GM12878 (cell line): Measurements from ENCODE around the gene TMEM161B. TPM values are rescaled to one million over a fixed set of nuclear protein-coding genes. Genes with fewer than 3 reads are reported as not detected.

Experiments used
- ATAC-seq: fragments of 200-7000 bp; cut with Tn5 transposase; 3 replicates; pipeline ENCODE4 v1.9.1; 2020; ENCODE audit warnings: mild to moderate bottlenecking, moderate library complexity
- BruUV-seq: library from RNA; stranded (reverse); fragments of 400-500 nt; replicated peaks from 2 replicates; lab custom pipeline; 2021; lab: Mats Ljungman, UMichigan
- CTCF ChIA-PET: fragments of 300-600 bp; sonication (Branson Sonifier 250); formaldehyde crosslinking; extraction: SDS; loops from one replicate; lab custom pipeline; 2021; ENCODE audit warnings: inconsistent platforms; lab: Yijun Ruan, JAX
- POLR2A ChIA-PET: fragments of 350-600 bp; formaldehyde crosslinking; extraction: SDS; loops from one replicate; lab custom pipeline; 2021; ENCODE audit warnings: inconsistent platforms; lab: Charles Lee
- RAD21 ChIA-PET: fragments of 300-600 bp; sonication (Branson Sonifier 250); formaldehyde crosslinking; loops from one replicate; lab custom pipeline; 2023; ENCODE audit warnings: antibody characterized with exemption; ENCODE audit not compliant: unreplicated experiment; lab: Charles Lee
- SMC1A ChIA-PET: fragments of 300-600 bp; sonication (Branson Sonifier 250); formaldehyde crosslinking; loops from one replicate; lab custom pipeline; 2023; ENCODE audit not compliant: unreplicated experiment, uncharacterized antibody; lab: Charles Lee
- DNase-seq: peaks from one replicate; pipeline ENCODE4 v3.0.0-alpha.2; 2011; ENCODE audit warnings: low read depth, low spot score
- FAIRE-seq: peaks from 3 replicates; lab custom pipeline; 2011; peaks lifted over from hg19 to GRCh38; lab: Jason Lieb, UNC
- H2AFZ ChIP-seq: 2 replicates; pipeline ENCODE4 v1.6.0; 2011; ENCODE audit warnings: low read depth, low read length, control low read depth; ENCODE audit not compliant: control insufficient read depth
- H3K27ac ChIP-seq: 2 replicates; pipeline ENCODE4 v1.5.1; 2011; ENCODE audit warnings: control low read depth; ENCODE audit not compliant: control insufficient read depth, insufficient read depth
- H3K27me3 ChIP-seq, 2 experiments: replicated peaks in 1 of 2; 2 replicates each; pipeline versions ENCODE4 v1.6.0 to v1.6.1; 2011; ENCODE audit warnings: low read length in 1 of 2; ENCODE audit not compliant: control insufficient read depth in 2 of 2, insufficient read depth in 2 of 2
- H3K36me3 ChIP-seq, 2 experiments: 2 replicates each; pipeline ENCODE4 v1.5.1; 2011; ENCODE audit warnings: low read length in 1 of 2; ENCODE audit not compliant: control insufficient read depth in 2 of 2, insufficient read depth in 2 of 2
- H3K4me1 ChIP-seq: 2 replicates; pipeline ENCODE4 v1.6.1; 2011; ENCODE audit warnings: mild to moderate bottlenecking, low read length, moderate library complexity, mixed read lengths; ENCODE audit not compliant: control insufficient read depth, insufficient read depth
- H3K4me2 ChIP-seq: 2 replicates; pipeline ENCODE4 v1.6.0; 2011; ENCODE audit warnings: control low read depth; ENCODE audit not compliant: control insufficient read depth, insufficient read depth
- H3K4me3 ChIP-seq: fragments of 200-600 bp; sonication (generic); 2 replicates; pipeline ENCODE4 v1.5.1; 2016
- H3K79me2 ChIP-seq: 2 replicates; pipeline ENCODE4 v1.6.0; 2011; ENCODE audit warnings: low read length; ENCODE audit not compliant: control insufficient read depth, insufficient read depth
- H3K9ac ChIP-seq: 2 replicates; pipeline ENCODE4 v1.8.0; 2011; ENCODE audit warnings: low read length, control low read depth, mixed read lengths; ENCODE audit not compliant: control insufficient read depth, insufficient read depth
- H3K9me3 ChIP-seq: replicated peaks from 3 replicates; pipeline ENCODE4 v1.5.1; 2011; ENCODE audit warnings: mild to moderate bottlenecking, low read length; ENCODE audit not compliant: control insufficient read depth, insufficient read depth
- H4K20me1 ChIP-seq: 2 replicates; pipeline ENCODE4 v1.6.0; 2011; ENCODE audit not compliant: control insufficient read depth, insufficient read depth
- CBFB ChIP-seq: IDR thresholded peaks from 2 replicates; pipeline ENCODE4 v1.6.1; 2016; ENCODE audit warnings: antibody characterized with exemption, low read depth
- CEBPZ ChIP-seq: fragments of 150-350 bp; IDR thresholded peaks from 2 replicates; pipeline ENCODE4 v1.6.1; 2016; ENCODE audit warnings: low read depth, low read length
- CHD2 ChIP-seq: IDR thresholded peaks from 2 replicates; pipeline ENCODE4 v1.6.1; 2011; ENCODE audit warnings: low read depth, low read length, improper control_type of control experiment, borderline replicate concordance
- CHD4 ChIP-seq: fragments of 200-600 bp; sonication (generic); IDR thresholded peaks from 2 replicates; pipeline ENCODE4 v1.6.1; 2016; ENCODE audit warnings: mild to moderate bottlenecking
- FOS ChIP-seq: IDR thresholded peaks from 3 replicates; pipeline ENCODE4 v1.6.1; 2011; ENCODE audit warnings: borderline replicate concordance; ENCODE audit not compliant: insufficient read length; ENCODE audit errors: extremely low read depth
- IKZF1 ChIP-seq: fragments of 450-650 bp; conservative IDR thresholded peaks from 2 replicates; pipeline ENCODE4 v1.6.1; 2017; ENCODE audit warnings: antibody characterized with exemption, mild to moderate bottlenecking
- KDM1A ChIP-seq: fragments of 200-600 bp; sonication (generic); IDR thresholded peaks from 2 replicates; pipeline ENCODE4 v1.6.1; 2016; ENCODE audit warnings: borderline replicate concordance
- KLF5 ChIP-seq: fragments of 450-650 bp; IDR thresholded peaks from 2 replicates; pipeline ENCODE4 v1.6.1; 2014; ENCODE audit warnings: mild to moderate bottlenecking; ENCODE audit not compliant: partially characterized antibody
- POLR2A ChIP-seq: IDR thresholded peaks from 2 replicates; pipeline ENCODE4 v1.6.1; 2011; ENCODE audit warnings: low read depth, mild to moderate bottlenecking, low read length
- RAD51 ChIP-seq: fragments of 450-650 bp; IDR thresholded peaks from 2 replicates; pipeline ENCODE4 v1.6.1; 2016; ENCODE audit warnings: moderate library complexity, mild to moderate bottlenecking, inconsistent platforms
- SMAD1 ChIP-seq: fragments of 450-650 bp; IDR thresholded peaks from 2 replicates; pipeline ENCODE4 v1.6.1; 2018; ENCODE audit warnings: mild to moderate bottlenecking, low read depth; ENCODE audit not compliant: partially characterized antibody
- SMC3 ChIP-seq: IDR thresholded peaks from 2 replicates; pipeline ENCODE4 v1.6.1; 2011; ENCODE audit warnings: low read length, improper control_type of control experiment, borderline replicate concordance
- SUPT20H ChIP-seq: IDR thresholded peaks from 2 replicates; pipeline ENCODE4 v1.6.1; 2011; ENCODE audit warnings: low read depth, mild to moderate bottlenecking, low read length, moderate library complexity, borderline replicate concordance; ENCODE audit not compliant: control insufficient read depth
- TARDBP ChIP-seq: IDR thresholded peaks from 2 replicates; pipeline ENCODE4 v1.6.1; 2016; ENCODE audit warnings: borderline replicate concordance
- WGBS: methylation state at CpG from one replicate; pipeline ENCODE4 v1.1.6; 2016; ENCODE audit warnings: low lambda C conversion rate; ENCODE audit not compliant: insufficient replicate concordance, insufficient coverage; ENCODE audit errors: missing lambda C conversion rate; 5-methylcytosine and 5-hydroxymethylcytosine counted together
- in situ Hi-C: fragments of 300-500 bp; cut with MboI; formaldehyde crosslinking; loops from 9 replicates; pipeline ENCODE4 v1.14.3; 2018; ENCODE audit warnings: mixed read lengths
- intact Hi-C: fragments of 100-400 bp; cut with micrococcal nuclease; formaldehyde crosslinking; loops from one replicate; pipeline ENCODE4 v1.14.2; 2022; ENCODE audit not compliant: unreplicated experiment
- polyA plus RNA-seq, 11 experiments: library from polyadenylated mRNA; depleted of rRNA in 4 of 11; unstranded in 6 of 11; stranded (reverse) in 5 of 11; fragments of >200 nt; fragmentation: Nextera tagmentation in 4 of 11; fragmentation: Illumina TruSeq in 1 of 11; extraction: Ambion mirVana in 4 of 11; extraction: Trizol in 1 of 11; gene quantifications; 1 replicate in 1 of 11; 2 replicates in 10 of 11; pipeline versions ENCODE4 v1.2.1 to v1.2.3, GENCODE V29; 2011 to 2016; ENCODE audit warnings: inconsistent platforms in 2 of 11, missing spikeins in 2 of 11, low read depth in 1 of 11
- total RNA-seq, 4 experiments: library from RNA; depleted of rRNA in 3 of 4; stranded (reverse); fragments of >200 nt in 3 of 4; fragmentation: Illumina TruSeq in 1 of 4; extraction: Trizol in 1 of 4; gene quantifications; 2 replicates each; pipeline versions ENCODE4 v1.2.1 to v1.2.3, GENCODE V29; 2013 to 2021

Gene TMEM161B
- total and polyA plus RNA-seq, 10 of the 15 experiments (the other 5 are each of a cell fraction or from before 2014, with no cell fraction given): 13.8 to 38.9 (median 25.0) TPM

DNA sequence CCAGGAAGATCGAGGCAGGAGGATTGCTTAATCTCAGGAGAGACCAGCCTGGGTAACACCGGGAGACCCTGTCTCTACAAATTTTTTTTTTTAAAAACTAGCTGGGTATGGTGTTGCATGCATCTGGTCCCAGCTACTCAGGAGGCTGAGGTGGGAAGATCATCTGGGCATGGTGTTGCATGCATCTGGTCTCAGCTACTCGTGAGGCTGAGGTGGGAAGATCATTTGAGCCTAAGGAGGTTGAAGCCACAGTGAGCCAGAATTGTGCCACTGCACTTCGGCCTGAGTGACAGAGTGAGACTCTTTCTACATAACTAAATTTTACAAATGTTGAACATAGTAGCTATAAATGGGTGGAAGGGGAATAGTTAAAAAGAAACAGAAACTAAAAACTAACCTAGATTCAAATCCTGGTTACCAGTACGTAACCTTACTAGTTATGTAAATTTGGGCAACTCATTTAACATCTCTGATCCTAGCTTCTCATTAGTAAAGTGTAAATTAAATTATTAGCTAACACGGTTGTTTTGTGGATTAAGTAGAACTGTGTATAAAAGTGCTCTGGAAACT lies 41.7 kb downstream of the TMEM161B start:
- SMC1A ChIA-PET: interaction anchor here (1.2 to 1.7 kb wide), 4 partner anchors 11 to 20 kb away, joined by 3 to 10 read pairs (median 4); no protein-coding TSS in a partner anchor
- intact Hi-C loops (no loop called here), in situ Hi-C loops (no loop called here)
- H3K9ac ChIP-seq: no peak overlapping the region
- H3K36me3 ChIP-seq: no peaks in the 10 kb centered on the region; a peak in 2 of 4 replicates
- no peak for DNase-seq
- RAD21 ChIA-PET: no interaction called here
- no peaks in the 10 kb centered on the region for H3K79me2 ChIP-seq
- no peaks in the 10 kb centered on the region for H3K27me3 ChIP-seq
- H3K4me2 ChIP-seq: peak overlapping the region; percentile 1; the same call in 1 of the 2 replicates
- POLR2A ChIA-PET: interaction anchor here (0.7 kb wide), 1 partner anchor 38 kb away, joined by 4 read pairs; no protein-coding TSS in a partner anchor
- 37% methylated on average over 6 of the region's 6 CpGs for WGBS
- CTCF ChIA-PET: interaction anchor here (1.0 to 1.8 kb wide), 5 partner anchors 10 to 446 kb away, joined by 3 to 5 read pairs (median 3); no protein-coding TSS in a partner anchor
- no peaks in the 10 kb centered on the region for H3K4me1 ChIP-seq
- TF ChIP-seq KLF5 (no peak), CBFB (no peak), SMC3 (no peak), CHD4 (no peak)
- no peak for FAIRE-seq
- no peak overlapping the region for H3K4me3 ChIP-seq
- no peak overlapping the region for H3K27ac ChIP-seq
- H3K9me3 ChIP-seq: no peaks in the 10 kb centered on the region
- no TSS peak for BruUV-seq
- H4K20me1 ChIP-seq: no peaks in the 10 kb centered on the region
- H2AFZ ChIP-seq: no peak overlapping the region
- ATAC-seq: no peak; the same call in 2 of the 3 replicates

GRCh38 chr5:88214655-88215054 lies 54.0 kb downstream of the TMEM161B start:
- no peak for ATAC-seq
- no peaks in the 10 kb centered on the region; the same call in 1 of the 2 replicates for H3K4me1 ChIP-seq
- H3K9me3 ChIP-seq: no peaks in the 10 kb centered on the region
- DNase-seq: no peak
- RAD21 ChIA-PET: no interaction called here
- H3K27ac ChIP-seq: peak overlapping the region; percentile 13; the same call in 1 of the 2 replicates
- no peaks in the 10 kb centered on the region for H4K20me1 ChIP-seq
- H3K4me3 ChIP-seq: no peak overlapping the region
- no peak for FAIRE-seq
- H3K9ac ChIP-seq: no peak overlapping the region
- intact Hi-C loops: no loop called here
- CTCF ChIA-PET: interaction anchor here (1.2 to 1.5 kb wide), 2 partner anchors 17 to 442 kb away, joined by 3 to 5 read pairs; no protein-coding TSS in a partner anchor
- H3K4me2 ChIP-seq: no peak overlapping the region
- POLR2A ChIA-PET: no interaction called here
- no peak overlapping the region for H2AFZ ChIP-seq
- peaks cover 2 to 21% of the 10 kb centered on the region in 2 experiments; a peak in 3 of 4 replicates for H3K36me3 ChIP-seq
- SMC1A ChIA-PET: no interaction called here
- no TSS peak for BruUV-seq
- H3K79me2 ChIP-seq: no peaks in the 10 kb centered on the region
- in situ Hi-C loops: no loop called here
- no peaks in the 10 kb centered on the region for H3K27me3 ChIP-seq
- TF ChIP-seq FOS (no peak), POLR2A (no peak), RAD51 (no peak), SUPT20H (no peak), CHD2 (no peak), KDM1A (no peak), SMAD1 (no peak), IKZF1 (no peak), TARDBP (no peak), CEBPZ (no peak)
